Fibroblast of skin of right biceps (primary cell): ENCODE measurements around the gene CACNA1B.

Experiments
- DNase-seq: peaks from one replicate; pipeline ENCODE4 v3.0.0-alpha.2; 2013

Gene CACNA1B

DNA sequence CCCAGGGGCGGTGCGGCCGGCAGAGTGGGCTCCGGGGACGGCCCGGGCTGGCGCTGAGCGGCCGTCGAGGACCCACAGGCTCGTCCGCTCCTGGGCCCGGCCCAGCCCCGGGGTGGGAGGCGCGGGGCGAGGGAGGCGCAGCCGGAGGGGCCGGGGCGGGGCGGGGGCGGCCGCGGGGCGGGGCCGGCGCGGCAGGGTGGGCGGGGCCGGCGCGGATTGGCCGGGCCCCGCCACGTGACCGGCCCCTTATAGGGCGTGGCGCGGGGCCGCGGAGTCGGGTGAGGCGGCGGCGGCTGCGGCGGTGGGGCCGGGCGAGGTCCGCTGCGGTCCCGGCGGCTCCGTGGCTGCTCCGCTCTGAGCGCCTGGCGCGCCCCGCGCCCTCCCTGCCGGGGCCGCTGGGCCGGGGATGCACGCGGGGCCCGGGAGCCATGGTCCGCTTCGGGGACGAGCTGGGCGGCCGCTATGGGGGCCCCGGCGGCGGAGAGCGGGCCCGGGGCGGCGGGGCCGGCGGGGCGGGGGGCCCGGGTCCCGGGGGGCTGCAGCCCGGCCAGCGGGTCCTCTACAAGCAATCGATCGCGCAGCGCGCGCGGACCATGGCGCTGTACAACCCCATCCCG lies at the start of gene CACNA1B:
Gene CACNA1B (plus strand): TSS at position 277 of the 617 bp plus-strand sequence. CDS start 152 bp downstream, at position 429.
- peak; percentile 8 for DNase-seq

DNA sequence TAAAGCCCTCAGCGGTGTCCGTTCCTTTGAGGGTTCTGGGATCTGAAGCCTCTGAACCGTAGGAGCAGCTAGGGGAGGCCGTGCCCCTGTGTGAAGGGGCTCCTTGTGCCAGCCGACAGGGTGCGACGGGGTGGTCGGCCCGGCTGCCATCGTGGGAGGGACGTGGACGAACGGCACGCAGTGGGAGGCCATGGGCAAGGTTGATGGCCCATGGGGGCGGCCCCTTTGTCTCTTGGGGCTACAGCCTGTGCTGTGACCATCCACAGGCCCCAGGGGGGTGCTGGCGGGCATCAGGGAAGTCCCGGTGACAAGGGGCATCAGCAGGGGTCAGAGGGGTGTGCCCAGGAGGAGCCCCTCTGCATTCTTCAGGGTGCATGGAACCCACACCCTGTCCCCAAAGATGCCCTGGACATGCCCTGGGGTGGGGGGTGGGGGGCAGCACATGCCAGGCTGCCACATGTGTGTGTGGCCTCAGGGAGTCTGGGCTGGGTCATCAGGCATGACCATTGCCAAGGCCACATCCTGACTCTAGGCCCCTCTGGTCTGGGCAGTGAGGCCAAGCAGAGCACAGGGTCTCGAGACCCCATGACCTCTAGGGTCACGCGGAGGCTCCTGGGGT lies 49.6 kb upstream of the CACNA1B start:
- no peak for DNase-seq

DNA sequence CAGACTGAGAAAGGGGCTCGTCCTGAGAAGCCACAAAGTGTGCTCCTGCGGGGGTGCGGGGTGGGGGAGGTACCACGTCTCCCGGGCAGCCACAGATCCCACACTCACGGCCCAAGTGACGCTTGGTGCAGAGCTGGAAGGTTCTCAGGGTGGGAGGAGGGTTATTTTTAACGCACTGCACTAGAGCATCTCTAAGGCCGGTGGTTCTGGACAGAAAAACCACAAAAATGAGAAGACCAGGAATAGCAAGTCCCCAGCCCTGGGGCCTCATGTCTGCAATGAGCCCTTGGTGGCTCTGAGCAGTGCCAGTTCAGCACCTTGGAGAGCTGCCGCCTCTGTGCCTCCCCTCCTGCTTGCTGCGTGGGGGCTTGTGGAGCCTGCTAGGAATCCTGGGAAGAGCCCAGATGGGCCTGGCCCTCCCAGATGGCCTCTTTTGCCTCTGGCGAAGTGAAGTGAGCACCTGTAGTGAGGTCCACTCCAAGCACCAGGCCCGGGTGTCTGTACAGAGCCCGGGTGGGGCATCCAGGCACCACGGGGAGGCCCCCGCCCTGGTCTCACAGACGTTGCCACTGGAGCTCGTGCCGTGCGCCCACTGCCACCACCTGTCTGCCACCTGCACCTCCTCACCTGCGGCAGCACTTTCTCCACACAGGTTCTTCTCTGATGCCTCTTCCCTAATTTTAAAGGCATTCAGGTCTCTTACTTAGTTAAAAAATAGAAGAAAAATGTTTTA lies 48.9 kb upstream of the CACNA1B start:
- DNase-seq, result peak; percentile 27

DNA sequence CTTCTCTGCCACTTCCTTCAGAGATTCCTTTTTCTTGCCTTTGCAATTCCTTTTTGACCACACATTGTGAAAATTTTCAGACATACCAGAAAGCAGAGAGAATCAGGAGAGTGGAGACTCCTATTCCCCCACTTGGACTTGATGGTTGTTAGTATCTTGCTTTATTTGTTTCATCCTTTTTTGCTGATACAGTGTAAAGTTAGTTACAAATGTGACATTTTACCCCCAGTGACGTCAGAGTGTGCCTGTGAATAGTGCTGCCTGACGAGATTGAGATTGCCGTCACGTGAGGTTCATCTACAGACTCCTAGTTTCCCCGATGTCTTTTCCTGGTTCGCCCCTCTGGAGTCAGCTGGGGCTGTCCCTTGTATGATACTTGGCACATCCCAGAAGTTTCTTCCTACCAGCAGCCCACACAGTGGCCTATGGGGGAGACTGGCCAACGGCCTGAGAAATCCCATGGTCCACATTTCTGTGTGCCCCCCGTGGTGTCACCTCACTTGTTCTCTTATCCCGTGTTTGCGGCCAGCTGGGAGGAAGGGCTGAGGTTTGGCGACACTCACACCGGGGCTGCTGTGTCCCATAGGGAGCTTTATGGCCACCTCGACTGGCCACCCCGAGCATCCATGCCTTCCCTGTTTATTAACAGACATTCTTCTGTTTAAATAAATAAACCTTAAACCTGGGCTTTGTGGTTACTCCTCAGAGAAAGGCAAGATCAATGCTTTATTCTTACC lies 48.2 kb upstream of the CACNA1B start:
- DNase-seq, result no peak

DNA sequence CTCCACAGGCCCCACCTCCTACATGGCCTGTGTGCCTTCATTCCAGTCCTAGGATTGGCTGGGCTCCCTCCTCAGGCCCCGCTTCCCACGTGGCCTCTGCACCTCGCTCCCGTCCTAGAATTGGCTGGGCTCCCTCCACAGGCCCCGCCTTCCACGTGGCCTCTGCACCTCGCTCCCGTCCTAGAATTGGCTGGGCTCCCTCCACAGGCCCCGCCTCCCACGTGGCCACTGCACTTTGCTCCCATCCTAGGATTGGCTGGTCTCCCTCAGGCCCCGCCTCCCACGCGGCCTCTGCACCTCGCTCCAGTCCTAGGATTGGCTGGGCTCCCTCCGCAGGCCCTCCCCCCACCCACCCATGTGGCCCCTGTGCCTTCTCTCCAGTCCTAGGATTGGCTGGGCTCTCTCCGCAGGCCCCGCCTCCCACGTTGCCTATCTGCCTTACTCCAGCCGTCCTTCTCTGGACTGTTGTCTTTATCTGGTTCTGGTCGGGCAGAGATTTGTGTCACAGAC lies 45.3 kb upstream of the CACNA1B start:
- DNase-seq, result no peak

DNA sequence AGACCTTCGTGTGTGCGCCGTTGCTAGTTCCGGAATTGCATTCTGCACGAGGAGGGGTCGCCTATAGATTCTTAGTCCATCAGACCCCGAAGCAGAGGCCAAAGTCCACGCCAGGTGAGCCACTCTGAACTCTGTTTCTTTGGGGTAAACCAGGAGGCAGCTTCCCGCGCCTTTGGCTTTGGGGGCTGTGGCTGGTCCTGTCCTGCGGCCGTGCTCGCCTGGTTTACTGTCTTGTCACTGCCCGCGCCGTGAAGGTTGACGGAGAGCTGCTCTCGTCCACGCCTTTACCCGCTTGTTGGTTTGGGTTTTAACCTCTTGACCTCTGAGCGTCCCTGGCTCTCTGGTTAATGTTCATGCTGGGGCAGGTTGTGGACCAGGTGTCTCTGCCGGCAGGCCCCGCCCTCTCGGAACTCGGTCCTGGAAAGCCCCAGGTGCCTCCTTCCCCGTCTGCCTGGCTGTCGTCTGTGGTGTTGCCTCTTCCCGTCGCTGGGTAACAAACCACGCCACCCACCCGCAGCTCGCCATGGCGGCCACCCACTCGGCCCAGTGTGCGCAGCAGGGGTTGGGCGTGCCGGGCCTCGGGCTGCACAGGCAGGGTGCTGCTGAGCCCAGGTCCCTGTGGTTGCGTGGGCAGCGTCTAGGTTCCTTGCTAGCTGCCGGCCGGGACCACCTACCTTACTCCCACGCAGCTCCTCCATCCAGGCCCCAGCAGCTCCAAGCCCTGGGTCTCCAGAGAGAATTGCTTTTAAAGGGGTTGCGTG lies 44.6 kb upstream of the CACNA1B start:
- DNase-seq, result no peak

DNA sequence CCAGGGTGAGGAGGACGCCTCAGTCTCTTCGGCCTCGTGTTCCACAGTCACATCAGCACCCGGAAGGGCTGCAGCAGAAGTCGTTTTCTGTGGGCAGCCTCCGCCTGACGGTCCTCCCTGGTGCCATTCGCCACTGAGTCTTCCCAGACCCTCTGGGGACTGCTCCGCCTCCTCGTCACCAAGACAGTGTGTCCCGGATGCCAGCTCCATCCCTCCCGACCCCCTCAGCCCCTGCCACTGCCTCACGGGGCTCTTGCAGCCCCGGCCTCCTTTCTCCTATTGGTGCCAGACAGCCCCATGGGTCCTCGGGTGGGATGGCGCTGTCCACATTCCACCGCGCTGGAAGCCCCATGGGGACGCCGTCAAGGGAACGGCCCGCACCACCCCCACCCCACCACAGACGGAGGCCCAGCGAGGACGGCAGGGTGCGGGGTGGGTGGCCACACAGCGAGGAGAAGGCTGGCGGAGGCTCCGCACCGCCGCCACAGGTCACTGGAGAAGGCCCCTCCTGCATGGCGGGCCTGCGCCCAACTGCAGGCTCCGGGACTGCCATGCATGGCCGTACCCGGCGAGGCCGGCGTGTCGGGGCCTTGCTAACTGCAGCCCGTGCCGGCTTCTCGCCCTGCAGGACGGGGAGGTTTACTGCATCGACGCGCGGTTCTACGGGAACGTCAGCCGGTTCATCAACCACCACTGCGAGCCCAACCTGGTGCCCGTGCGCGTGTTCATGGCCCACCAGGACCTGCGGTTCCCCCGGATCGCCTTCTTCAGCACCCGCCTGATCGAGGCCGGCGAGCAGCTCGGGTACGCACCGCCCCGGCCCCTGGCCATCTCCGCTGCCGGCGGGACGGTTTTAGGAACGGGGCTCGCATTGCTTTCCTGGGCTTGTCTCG lies 43.6 kb upstream of the CACNA1B start:
- no peak for DNase-seq

DNA sequence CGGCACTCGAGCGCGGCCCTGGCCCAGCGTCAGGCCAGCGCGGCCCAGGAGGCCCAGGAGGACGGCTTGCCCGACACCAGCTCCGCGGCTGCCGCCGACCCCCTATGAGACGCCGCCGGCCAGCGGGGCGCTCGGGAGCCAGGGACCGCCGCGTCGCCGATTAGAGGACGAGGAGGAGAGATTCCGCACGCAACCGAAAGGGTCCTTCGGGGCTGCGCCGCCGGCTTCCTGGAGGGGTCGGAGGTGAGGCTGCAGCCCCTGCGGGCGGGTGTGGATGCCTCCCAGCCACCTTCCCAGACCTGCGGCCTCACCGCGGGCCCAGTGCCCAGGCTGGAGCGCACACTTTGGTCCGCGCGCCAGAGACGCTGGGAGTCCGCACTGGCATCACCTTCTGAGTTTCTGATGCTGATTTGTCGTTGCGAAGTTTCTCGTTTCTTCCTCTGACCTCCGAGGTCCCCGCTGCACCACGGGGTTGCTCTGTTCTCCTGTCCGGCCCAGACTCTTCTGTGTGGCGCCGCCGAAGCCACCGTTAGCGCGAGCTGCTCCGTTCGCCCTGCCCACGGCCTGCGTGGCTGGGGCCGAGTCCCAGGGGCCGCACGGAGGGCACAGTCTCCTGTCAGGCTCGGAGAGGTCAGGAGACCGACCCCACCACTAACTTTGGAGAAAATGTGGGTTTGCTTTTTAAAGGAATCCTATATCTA lies 42.6 kb upstream of the CACNA1B start:
- no peak for DNase-seq

DNA sequence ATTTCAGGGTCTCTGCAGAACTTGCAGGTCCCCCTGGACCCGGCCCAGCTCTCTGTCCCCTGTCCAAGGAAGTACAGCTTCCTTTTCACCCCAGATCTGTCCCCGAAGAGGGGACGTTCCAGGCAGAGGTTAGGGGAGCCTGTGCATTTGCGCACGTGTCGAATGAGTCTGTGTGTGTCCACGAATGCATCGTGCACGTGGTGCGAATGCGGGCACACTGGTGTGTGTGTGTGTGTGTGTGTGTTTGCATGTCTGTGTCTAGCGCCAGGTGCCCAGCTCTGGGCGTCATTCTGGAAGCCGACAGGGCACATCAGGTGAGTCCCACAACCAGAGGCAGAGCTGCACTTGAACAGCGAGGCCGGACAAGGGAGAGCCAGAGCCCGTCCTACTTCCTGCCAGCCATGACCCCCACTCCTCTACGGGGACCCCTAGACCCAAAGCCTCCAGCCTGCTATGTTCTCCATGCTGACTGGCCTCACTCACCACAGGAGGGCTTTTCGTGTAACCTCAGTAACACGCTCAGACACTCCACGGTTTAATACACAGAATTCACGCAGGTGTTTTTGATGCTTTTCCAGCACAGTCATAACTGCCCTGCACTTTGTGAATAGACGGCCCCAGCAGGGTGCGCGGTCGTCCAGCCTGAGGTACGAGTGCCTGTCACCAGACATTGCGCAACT lies 41.3 kb upstream of the CACNA1B start:
- no peak for DNase-seq

DNA sequence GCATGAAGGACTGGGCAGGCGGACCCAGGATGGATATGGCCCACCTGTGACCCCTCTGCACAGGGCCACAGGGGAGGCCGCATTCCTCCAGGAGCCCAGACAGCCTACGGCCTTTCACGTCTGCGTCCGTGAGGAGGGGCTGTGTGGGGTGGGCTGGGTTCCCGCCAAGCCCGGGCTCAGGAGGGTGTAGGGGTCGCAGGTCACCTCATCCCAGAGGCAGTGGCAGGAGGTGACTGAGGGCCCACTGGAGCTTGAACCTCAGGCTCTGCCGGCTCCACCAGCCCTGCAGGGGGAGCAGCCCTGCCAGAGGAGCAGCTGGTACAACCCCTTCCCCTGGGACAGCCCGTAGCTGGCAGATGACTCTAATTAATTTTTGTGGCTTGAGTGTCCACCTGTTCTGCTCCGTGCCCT lies 40.7 kb upstream of the CACNA1B start:
- DNase-seq, result no peak

DNA sequence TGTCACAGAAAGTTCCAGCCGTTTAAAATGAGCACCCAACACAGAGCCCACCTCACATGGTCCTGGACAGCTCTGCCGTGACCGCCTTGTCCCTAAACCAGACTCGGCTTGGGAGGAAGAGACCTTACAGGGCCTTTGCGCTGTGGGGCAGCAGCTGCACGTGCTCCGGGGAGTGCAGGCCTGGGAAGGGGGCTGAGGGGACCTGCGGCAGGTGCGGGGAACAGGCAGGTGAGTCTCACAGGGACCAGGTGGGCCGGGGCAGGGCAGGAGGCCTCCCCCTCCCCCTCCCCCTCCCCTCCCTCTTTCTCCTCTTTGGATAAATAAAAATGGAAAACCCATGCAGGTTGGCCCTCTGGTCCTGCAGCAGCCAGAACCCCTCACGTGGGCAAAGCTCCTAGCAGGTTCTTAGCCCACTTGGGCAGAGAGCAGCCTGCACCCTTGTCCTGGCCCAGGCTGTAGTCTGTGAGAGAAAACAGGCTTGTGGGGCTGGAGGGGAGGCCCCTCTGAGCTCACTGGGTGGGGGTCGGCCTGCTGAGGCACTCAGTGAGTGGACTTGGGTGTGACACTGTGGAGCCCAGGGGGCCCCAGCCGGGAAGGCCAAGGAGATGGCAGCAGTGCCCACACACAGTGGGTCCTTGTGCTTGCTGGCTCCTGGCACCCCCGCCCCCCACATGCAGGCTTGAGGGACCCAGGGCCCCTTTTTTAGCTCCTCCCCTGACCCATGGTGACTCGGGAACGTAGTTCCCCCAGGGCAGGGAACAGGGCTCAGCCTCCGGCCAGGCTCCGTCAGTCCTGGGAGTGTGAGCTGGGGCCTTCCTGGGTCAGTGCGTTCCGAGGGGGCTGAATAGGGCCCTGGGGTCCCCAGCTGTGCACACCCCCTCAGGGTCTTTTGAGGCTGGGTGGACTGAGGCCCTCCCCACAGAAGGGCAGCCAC lies 40.0 kb upstream of the CACNA1B start:
- DNase-seq, result no peak

DNA sequence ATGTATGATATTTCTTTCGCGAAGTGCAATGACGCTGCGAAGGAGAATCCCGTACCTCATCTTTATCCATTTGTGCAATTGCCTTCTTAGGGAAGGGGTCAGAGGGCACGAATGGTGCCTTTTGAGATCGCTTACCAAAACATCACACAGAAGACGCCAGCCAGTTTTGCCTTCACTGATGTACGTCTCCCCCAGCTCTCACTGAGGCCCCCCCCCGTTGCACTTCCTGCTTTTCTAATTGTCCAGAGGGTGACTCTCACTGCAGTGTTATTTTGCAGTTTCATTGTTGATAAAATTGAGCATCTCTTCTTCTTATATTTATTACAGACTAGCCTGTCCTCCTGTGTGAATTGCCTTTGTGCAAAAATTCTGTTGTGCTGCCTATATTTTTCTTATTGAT lies 39.0 kb upstream of the CACNA1B start:
- no peak for DNase-seq

DNA sequence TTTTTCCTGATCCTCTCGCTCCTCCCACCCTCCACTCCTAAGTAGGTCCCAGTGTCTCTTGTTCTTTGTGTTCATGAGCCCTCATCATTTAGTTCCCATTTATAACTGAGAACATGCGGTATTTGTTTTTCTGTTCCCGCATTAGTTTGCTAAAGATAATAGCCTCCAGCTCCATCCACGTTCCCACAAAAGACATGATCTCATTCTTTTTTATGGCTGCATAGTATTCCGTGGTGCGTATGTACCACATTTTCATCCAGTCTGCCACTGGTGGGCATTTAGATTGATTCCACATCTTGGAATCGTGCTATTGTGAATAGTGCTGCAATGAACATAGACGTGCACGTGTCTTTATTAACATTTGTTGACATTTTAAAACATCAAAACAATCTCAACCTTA lies 34.2 kb upstream of the CACNA1B start:
- no peak for DNase-seq

DNA sequence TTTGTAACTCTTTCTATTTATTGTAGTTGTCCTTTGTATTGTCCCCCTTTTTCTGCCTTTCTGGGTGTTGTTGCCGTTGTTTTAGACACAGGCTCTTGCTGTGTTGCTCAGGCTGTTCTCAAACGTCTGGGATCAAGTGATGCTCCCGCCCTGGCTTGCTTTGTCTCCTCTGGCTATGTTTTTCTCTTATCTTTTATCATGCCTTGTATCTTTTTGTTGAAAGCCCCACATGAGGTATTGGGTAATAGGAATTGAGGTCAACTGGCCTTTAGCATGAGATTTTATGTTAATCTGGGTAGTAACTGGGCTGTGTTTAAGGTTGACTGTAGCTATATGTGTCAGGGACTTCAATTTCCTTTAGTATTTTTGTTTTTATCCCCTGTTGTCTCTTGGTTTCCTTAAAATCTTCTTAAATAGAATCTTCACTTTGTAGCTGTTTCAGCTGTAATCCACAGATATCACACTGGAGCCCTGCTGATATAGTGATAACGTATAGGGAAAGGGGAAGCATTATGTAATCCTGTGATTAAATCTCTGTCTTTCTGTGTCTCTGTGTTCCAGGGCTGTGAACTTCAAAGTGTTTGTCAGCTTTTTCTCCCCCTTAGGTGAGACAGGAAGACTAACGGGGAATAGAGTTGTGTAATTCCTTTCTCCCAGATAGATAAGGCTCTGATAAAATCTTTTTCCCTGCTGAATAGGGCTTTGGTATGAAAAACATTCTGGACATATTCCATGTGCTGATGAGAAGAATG lies 25.9 kb upstream of the CACNA1B start:
- no peak for DNase-seq

DNA sequence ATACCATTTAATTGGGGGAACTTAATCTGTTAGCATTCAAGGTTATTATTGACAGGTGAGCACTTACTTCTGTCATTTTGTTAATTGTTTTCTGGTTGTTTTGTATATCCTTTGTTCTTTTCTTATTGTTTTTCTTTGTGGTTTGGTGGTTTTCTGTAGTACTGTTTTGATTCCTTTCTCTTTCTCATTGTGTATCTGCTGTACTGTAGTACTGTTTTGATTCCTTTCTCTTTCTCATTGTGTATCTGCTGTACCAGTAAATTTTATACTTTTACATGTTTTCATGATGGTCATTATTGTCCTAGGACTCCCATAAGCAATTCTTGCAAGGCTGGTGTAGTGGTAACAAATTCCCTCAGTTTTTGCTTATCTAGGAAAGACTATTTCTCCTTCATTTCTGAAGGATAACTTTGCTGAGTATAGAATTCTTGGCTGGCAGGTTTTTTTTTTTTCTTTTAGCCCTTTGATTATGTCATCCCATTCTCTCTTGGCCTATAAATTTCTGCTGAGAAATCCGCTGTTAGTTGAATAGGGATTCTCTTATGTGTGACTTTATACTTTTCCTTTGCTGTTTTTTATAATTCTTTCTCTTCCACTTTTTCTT lies 24.1 kb upstream of the CACNA1B start:
- DNase-seq, result no peak

DNA sequence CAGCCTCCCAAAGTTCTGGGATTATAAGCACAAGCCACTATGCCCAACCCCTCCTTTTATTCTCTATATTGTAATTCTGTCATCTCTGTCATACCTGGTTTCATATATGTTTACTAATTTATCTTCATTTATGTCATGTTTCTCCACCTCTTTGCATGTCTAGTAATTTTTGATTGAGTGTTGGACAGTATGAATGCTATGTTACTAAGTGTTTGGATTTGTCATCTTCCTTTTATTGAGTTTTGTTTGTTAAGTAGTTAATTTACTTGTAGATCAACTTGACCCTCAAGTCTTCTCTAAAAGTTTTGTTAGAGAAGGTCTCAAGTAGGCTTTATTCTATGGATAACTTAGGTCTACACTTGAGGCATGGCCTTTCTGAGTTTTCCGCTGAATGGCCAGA lies 17.2 kb upstream of the CACNA1B start:
- no peak for DNase-seq

DNA sequence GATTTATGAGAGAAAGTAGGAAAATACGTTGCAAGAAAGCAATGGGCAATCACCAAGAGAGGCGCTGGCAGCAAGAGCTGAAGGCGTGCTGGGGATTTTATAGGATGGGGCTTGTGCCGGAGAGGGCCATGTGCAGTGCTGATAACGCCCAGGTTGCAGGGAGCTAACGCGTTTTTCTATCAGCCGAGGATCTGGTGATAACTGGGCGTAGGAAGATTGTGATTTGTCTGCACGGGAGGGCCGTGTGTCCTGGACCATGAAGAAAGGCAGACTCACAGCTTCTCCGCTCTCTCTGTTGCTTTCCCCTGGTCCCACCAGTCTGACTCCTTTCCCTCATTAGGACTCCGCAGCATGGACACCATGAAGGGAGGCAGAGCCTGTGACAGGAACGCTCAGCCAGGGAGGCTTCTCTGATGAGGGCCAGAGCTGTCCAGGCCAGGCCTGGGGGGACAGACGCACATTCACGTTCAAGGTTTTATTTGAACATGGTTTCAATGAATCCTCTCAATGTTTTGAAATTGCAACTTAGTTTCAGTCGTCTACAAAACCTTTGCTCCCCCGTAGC lies 11.9 kb upstream of the CACNA1B start:
- DNase-seq, result no peak
